ENCODE data around the gene C11orf91. TPM values are rescaled to one million over a fixed set of nuclear protein-coding genes. Genes with fewer than 3 reads are reported as not detected.

Gene C11orf91
- total RNA-seq, 1 experiment from 2014 or later, result not detected

DNA sequence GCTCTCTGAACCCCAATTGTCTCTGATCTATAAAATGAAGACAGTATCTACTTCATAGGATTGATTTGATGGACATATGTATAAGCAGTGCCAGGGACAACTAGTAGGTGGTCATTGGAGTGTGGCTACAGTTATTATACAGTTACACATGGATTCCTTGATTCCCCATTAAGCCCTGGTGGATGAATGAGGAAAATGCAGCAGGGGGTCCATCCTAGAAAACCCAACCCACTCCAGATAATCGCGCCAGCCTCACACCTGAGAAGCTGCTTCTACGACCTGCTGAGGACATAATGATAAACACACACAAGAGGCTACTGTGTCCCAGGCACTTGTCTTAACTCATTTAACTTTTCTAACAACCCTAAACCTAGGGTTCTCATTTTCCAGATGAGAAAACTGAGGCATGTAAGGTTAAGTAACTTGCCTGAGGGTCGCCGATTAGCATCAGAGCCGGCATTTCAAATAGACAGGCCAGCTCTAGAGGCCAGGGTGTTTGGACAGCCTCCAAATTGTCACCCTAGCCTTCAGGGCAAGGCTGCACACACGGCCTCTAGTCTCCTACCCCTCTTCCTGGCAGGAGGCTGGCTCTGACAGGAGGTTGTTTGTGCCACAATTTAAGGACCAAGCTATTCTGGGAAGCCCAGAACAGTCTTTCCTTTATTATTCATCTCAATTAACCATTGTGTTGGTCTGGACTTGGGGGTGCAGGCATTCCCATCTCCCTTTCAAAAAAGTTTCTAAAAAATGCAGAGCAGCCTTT, 3.8 kb upstream of the C11orf91 start:
- peaks cover 32% of the 10 kb centered on the region for H3K36me3 ChIP-seq (ENCODE audit: low read depth)
- H3K9me2 ChIP-seq (ENCODE audit: insufficient read depth), result no peaks in the 10 kb centered on the region
- ChIA-PET CTCF (no interaction called here), POLR2A (ENCODE audit: unreplicated experiment) (interaction anchor here (0.6 kb wide), 1 partner anchor 16 kb away, joined by 8 read pairs; no protein-coding TSS in a partner anchor)
- no peaks in the 10 kb centered on the region for H4K20me1 ChIP-seq (ENCODE audit: insufficient read depth)
- H3K4me2 ChIP-seq, result peak overlapping the region; percentile 41
- H3K4me1 ChIP-seq (replicated peaks; ENCODE audit: insufficient read depth), result peaks cover 86% of the 10 kb centered on the region
- H3K27ac ChIP-seq, result peak overlapping the region; percentile 68
- H3K4me3 ChIP-seq, result no peak overlapping the region
- no peak overlapping the region for H2AFZ ChIP-seq
- no peaks in the 10 kb centered on the region for H3K9me3 ChIP-seq (ENCODE audit: insufficient read depth, low read depth)
- no peaks in the 10 kb centered on the region for H3K27me3 ChIP-seq (ENCODE audit: insufficient read depth, low read depth)
- peak in 1 of 2 experiments; percentile 35 for DNase-seq
- intact Hi-C loops (cut with micrococcal nuclease; ENCODE audit: unreplicated experiment), result loop anchor here (5.0 kb wide), 1 partner anchor 162 kb away; no protein-coding TSS in a partner anchor
- TF ChIP-seq, protein P1, sequence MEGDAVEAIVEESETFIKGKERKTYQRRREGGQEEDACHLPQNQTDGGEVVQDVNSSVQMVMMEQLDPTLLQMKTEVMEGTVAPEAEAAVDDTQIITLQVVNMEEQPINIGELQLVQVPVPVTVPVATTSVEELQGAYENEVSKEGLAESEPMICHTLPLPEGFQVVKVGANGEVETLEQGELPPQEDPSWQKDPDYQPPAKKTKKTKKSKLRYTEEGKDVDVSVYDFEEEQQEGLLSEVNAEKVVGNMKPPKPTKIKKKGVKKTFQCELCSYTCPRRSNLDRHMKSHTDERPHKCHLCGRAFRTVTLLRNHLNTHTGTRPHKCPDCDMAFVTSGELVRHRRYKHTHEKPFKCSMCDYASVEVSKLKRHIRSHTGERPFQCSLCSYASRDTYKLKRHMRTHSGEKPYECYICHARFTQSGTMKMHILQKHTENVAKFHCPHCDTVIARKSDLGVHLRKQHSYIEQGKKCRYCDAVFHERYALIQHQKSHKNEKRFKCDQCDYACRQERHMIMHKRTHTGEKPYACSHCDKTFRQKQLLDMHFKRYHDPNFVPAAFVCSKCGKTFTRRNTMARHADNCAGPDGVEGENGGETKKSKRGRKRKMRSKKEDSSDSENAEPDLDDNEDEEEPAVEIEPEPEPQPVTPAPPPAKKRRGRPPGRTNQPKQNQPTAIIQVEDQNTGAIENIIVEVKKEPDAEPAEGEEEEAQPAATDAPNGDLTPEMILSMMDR (conservative IDR thresholded peaks at IDR 0.05), result peak; percentile 34; the same call in 1 of the 2 replicates
- no peak for TF ChIP-seq EZH2 (IDR thresholded peaks at IDR 0.05; ENCODE audit: low read depth)
- H3F3A ChIP-seq (ENCODE audit: insufficient read depth, low read depth), result peaks cover 70% of the 10 kb centered on the region
- BruUV-seq (replicated peaks), result no TSS peak
- peaks cover 14% of the 10 kb centered on the region; the same call in 1 of the 2 replicates for H3K79me2 ChIP-seq (ENCODE audit: low read depth)

DNA sequence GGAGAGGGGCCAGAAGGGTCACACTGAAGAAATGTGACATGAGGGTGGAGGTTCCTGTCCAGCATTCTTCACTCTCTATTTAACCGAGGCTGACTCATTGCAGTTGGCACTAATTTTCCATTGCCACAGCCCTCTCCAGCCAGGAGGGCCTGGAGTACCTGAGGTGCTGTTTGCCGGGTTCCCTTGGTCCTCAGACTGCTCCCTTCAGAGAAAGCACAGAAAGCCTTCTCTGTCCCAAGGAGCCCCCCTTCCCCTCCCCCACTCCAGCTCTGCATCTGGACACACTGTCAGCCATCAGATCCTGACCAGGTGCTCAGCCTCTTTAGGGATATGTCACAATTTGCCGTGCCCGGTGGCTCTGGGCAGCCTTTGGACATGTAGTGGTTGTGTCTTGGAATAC, 3.2 kb upstream of the C11orf91 start:
- no peak for TF ChIP-seq EZH2 (IDR thresholded peaks at IDR 0.05; ENCODE audit: low read depth)
- TF ChIP-seq, protein P1 (conservative IDR thresholded peaks at IDR 0.05), result no peak
- Histone ChIP-seq H3K79me2 (ENCODE audit: low read depth) (peaks cover 14% of the 10 kb centered on the region; the same call in 1 of the 2 replicates), H3K36me3 (ENCODE audit: low read depth) (peaks cover 26% of the 10 kb centered on the region; the same call in 1 of the 2 replicates), H3K27me3 (ENCODE audit: insufficient read depth, low read depth) (no peaks in the 10 kb centered on the region), H3K9me3 (ENCODE audit: insufficient read depth, low read depth) (no peaks in the 10 kb centered on the region), H3F3A (ENCODE audit: insufficient read depth, low read depth) (peaks cover 64% of the 10 kb centered on the region), H3K27ac (peak overlapping the region; percentile 68), H3K4me3 (no peak overlapping the region), H3K9me2 (ENCODE audit: insufficient read depth) (no peaks in the 10 kb centered on the region), H3K4me2 (peak overlapping the region; percentile 41), H3K4me1 (replicated peaks; ENCODE audit: insufficient read depth) (peaks cover 80% of the 10 kb centered on the region), H4K20me1 (ENCODE audit: insufficient read depth) (no peaks in the 10 kb centered on the region), H2AFZ (no peak overlapping the region)
- ChIA-PET CTCF (interaction anchor here (0.5 to 1.6 kb wide), 2 partner anchors 11 to 67 kb away, joined by 5 read pairs; no protein-coding TSS in a partner anchor), POLR2A (ENCODE audit: unreplicated experiment) (interaction anchor here (0.7 kb wide), 1 partner anchor 65 kb away, joined by 4 read pairs; no protein-coding TSS in a partner anchor)
- no TSS peak for BruUV-seq (replicated peaks)
- intact Hi-C loops (cut with micrococcal nuclease; ENCODE audit: unreplicated experiment), result loop anchor here (5.0 kb wide), 1 partner anchor 161 kb away; no protein-coding TSS in a partner anchor
- DNase-seq, result peak; percentile 73 to 86

DNA sequence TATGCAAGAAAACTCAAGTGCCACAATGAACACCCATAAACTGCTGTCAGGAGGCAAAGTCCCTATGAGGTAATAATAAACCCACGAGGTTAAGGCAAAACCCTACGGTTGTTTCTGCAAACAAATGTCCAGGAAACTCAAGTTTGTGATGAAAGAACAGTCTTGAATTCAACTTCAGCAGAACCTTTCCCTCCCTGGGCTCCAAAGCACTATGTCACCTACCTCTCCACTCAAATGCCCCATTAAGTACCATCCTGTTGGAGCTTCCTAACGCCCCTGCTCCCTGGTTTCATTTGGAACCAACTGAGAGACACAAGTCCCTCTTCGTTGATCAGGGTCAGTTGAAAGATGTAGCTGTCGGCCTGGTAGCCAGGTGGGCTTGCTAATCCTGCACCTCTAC, 2.6 kb upstream of the C11orf91 start:
- no peaks in the 10 kb centered on the region for H3K9me2 ChIP-seq (ENCODE audit: insufficient read depth)
- TSS peak; percentile 17 for BruUV-seq (replicated peaks)
- no peaks in the 10 kb centered on the region for H3K27me3 ChIP-seq (ENCODE audit: insufficient read depth, low read depth)
- H3K27ac ChIP-seq, result peak overlapping the region; percentile 68
- peaks cover 75% of the 10 kb centered on the region for H3K4me1 ChIP-seq (replicated peaks; ENCODE audit: insufficient read depth)
- peaks cover 14% of the 10 kb centered on the region; the same call in 1 of the 2 replicates for H3K79me2 ChIP-seq (ENCODE audit: low read depth)
- peaks cover 58% of the 10 kb centered on the region for H3F3A ChIP-seq (ENCODE audit: insufficient read depth, low read depth)
- peak overlapping the region; percentile 41 for H3K4me2 ChIP-seq
- no peaks in the 10 kb centered on the region for H3K9me3 ChIP-seq (ENCODE audit: insufficient read depth, low read depth)
- H4K20me1 ChIP-seq (ENCODE audit: insufficient read depth), result no peaks in the 10 kb centered on the region
- DNase-seq, result no peak
- ChIA-PET CTCF (interaction anchor here (0.5 to 1.6 kb wide), 3 partner anchors 11 to 67 kb away, joined by 3 to 5 read pairs (median 5); no protein-coding TSS in a partner anchor), POLR2A (ENCODE audit: unreplicated experiment) (interaction anchor here (0.7 kb wide), 1 partner anchor 66 kb away, joined by 4 read pairs; no protein-coding TSS in a partner anchor)
- no peak overlapping the region for H3K4me3 ChIP-seq
- TF ChIP-seq, protein P1 (conservative IDR thresholded peaks at IDR 0.05), result no peak
- no peak for TF ChIP-seq EZH2 (IDR thresholded peaks at IDR 0.05; ENCODE audit: low read depth)
- intact Hi-C loops (cut with micrococcal nuclease; ENCODE audit: unreplicated experiment), result loop anchor here (5.0 kb wide), 1 partner anchor 161 kb away; no protein-coding TSS in a partner anchor
- H2AFZ ChIP-seq, result no peak overlapping the region
- H3K36me3 ChIP-seq (ENCODE audit: low read depth), result peaks cover 24% of the 10 kb centered on the region; the same call in 1 of the 2 replicates
